ENCODE measurements around the gene PDE6A.

- TF ChIP-seq POLR2A (IDR thresholded peaks at IDR 0.05; ENCODE audit: low read depth) (no peak), POLR2AphosphoS5 (IDR thresholded peaks at IDR 0.05) (no peak), CTCF (IDR thresholded peaks at IDR 0.05) (no peak)
Observed at GRCh38 chr5:149883550-149883949, 61.0 kb downstream of the PDE6A start.
